ENCODE data around the gene CDPF1.

The CDPF1 gene

GRCh38 chr22:46280063-46280817 is 30.1 kb upstream of the CDPF1 start:
- no peak overlapping the region for H3K27ac ChIP-seq
- TF ChIP-seq CTCF (IDR thresholded peaks at IDR 0.05) (no peak), ZFX (IDR thresholded peaks at IDR 0.05; ENCODE audit: borderline replicate concordance) (no peak)

- TF ChIP-seq CTCF (IDR thresholded peaks at IDR 0.05): no peak
- TF ChIP-seq ZFX (IDR thresholded peaks at IDR 0.05; ENCODE audit: borderline replicate concordance): no peak
- no peak overlapping the region for H3K27ac ChIP-seq
Observed at GRCh38 chr22:46278656-46279645, 28.9 kb upstream of the CDPF1 start.

GRCh38 chr22:46276563-46276962 is 26.5 kb upstream of the CDPF1 start:
- H3K27ac ChIP-seq: no peak overlapping the region
- no peak for TF ChIP-seq ZFX (IDR thresholded peaks at IDR 0.05; ENCODE audit: borderline replicate concordance)

GRCh38 chr22:46275455-46276122 is 25.5 kb upstream of the CDPF1 start:
- no peak for TF ChIP-seq CTCF (IDR thresholded peaks at IDR 0.05)
- H3K27ac ChIP-seq: 0 out of 2 replicates have a peak overlapping the region, but pooled peaks have one; percentile 20

GRCh38 chr22:46274381-46274780 is 24.3 kb upstream of the CDPF1 start:
- H3K27ac ChIP-seq: no peak overlapping the region
- TF ChIP-seq ZFX (IDR thresholded peaks at IDR 0.05; ENCODE audit: borderline replicate concordance) (no peak), CTCF (IDR thresholded peaks at IDR 0.05) (no peak)

- no peak overlapping the region for H3K27ac ChIP-seq
- TF ChIP-seq CTCF (IDR thresholded peaks at IDR 0.05): no peak
- TF ChIP-seq ZFX (IDR thresholded peaks at IDR 0.05; ENCODE audit: borderline replicate concordance): no peak
Observed at GRCh38 chr22:46273432-46274148, 23.5 kb upstream of the CDPF1 start.

Data from 22Rv1 (cell line).